Epithelial cell of proximal tubule (primary cell): ENCODE results near the gene PRDM8. TPM values are rescaled to one million over a fixed set of nuclear protein-coding genes. Genes with fewer than 3 reads are reported as not detected.

Experiments
- DNase-seq: peaks from one replicate; pipeline ENCODE4 v3.0.0-alpha.2; 2011; ENCODE audit warnings: low read depth
- H3K4me3 ChIP-seq: 2 replicates; pipeline ENCODE4 v1.5.1; 2011; ENCODE audit warnings: low read depth, mild to moderate bottlenecking, low read length
- total RNA-seq: library from RNA; depleted of rRNA; stranded (reverse); fragments of >200 nt; gene quantifications from 2 replicates; pipeline ENCODE4 v1.2.3, GENCODE V29; 2015
- TF ChIP-seq, protein P1 (sequence below): conservative IDR thresholded peaks from 2 replicates; pipeline ENCODE4 v1.5.1; 2012; ENCODE audit warnings: low read depth, mild to moderate bottlenecking, low read length

PRDM8 gene
- total RNA-seq, 1 donor from 2014 or later: 3.7 TPM

DNA sequence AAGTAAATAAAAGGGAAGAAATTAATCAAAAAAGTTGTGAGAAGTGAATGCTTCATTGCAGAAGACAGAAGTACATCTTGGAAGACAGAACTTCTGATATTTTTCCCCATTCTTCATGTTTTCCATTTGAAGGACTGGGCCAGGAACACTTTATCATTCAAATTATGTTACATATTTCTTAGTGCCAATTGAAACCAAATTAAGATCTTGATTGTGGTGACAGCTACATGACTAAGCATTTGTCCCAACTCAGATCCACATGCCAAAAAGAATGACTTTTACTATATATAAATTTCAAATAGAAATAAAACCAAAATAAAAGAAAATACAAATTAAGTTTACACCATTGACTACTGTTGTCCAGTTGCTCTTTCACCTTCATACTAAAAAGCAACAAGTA, 55.1 kb downstream of the PRDM8 start:
- TF ChIP-seq, protein P1, sequence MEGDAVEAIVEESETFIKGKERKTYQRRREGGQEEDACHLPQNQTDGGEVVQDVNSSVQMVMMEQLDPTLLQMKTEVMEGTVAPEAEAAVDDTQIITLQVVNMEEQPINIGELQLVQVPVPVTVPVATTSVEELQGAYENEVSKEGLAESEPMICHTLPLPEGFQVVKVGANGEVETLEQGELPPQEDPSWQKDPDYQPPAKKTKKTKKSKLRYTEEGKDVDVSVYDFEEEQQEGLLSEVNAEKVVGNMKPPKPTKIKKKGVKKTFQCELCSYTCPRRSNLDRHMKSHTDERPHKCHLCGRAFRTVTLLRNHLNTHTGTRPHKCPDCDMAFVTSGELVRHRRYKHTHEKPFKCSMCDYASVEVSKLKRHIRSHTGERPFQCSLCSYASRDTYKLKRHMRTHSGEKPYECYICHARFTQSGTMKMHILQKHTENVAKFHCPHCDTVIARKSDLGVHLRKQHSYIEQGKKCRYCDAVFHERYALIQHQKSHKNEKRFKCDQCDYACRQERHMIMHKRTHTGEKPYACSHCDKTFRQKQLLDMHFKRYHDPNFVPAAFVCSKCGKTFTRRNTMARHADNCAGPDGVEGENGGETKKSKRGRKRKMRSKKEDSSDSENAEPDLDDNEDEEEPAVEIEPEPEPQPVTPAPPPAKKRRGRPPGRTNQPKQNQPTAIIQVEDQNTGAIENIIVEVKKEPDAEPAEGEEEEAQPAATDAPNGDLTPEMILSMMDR: no peak
- DNase-seq: no peak
- H3K4me3 ChIP-seq: no peak overlapping the region

DNA sequence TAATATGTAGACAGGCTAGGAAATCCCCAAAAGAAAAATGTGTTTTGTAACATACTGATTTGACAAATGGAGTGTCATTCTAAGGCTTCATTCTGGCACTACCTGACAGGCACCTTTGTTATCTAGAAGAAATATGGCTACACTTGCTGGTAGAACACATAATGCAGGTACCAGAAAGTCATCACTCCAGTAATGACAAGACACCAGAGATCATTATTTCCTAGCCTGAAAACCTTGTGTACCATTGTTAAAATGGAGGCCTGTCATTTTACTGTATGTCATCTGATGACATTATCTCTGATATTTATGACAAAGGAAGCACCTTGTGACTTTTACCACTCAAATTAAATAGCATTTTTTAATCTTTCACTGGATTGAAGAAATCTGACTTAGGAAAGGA, 55.6 kb downstream of the PRDM8 start:
- no peak overlapping the region for H3K4me3 ChIP-seq
- no peak for DNase-seq
- TF ChIP-seq, protein P1: no peak

DNA sequence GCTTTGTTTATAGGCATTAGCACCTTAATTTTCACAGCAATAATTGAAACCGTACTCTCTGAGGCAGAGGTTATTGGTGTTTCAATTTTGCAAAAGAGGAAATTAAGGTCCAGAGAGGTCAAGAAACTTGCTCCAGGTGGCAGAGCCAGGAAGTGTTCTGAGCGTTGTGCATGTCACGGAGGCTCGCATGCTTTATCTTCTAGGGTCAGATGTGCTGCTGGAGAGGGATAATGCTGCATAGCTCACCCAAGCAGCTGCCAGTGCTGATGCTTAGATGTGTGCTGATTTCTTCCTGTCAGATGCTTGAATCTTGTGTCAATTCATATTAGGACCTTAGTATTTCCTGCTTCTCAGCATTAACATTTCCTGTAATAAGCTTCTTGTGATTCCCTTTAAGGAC, 56.2 kb downstream of the PRDM8 start:
- DNase-seq: no peak
- TF ChIP-seq, protein P1: no peak
- no peak overlapping the region for H3K4me3 ChIP-seq

Other genes starting within 250 kb of the PRDM8 start
- 14.1 and 14.4 TPM in 2 replicates for gene ANTXR2, start 124.3 kb upstream of the PRDM8 start, total RNA-seq
- 2.3 and 5.8 TPM in 2 replicates for gene FGF5, start 69.2 kb downstream of the PRDM8 start, total RNA-seq
- not detected in 2 replicates for gene CFAP299, start 138.2 kb downstream of the PRDM8 start, total RNA-seq